GM19238 (cell line): ENCODE data around the gene SPECC1.
"Not testable (repeated sequence)": the region's sequence is repeated elsewhere in the genome, so short reads cannot be mapped to it uniquely, and the experiment has no call there.

ENCODE experiments used
- DNase-seq: peaks from one replicate; pipeline ENCODE4 v3.0.0; 2011; ENCODE audit warnings: low spot score; ENCODE audit not compliant: insufficient read length

Gene SPECC1

GRCh38 chr17:20172376-20172775 lies 163.2 kb downstream of the SPECC1 start:
- no peak for DNase-seq

- no peak for DNase-seq
Measured at GRCh38 chr17:20173091-20173490, 163.9 kb downstream of the SPECC1 start.

- no peak for DNase-seq
Measured at GRCh38 chr17:20174588-20175265, 165.6 kb downstream of the SPECC1 start.

GRCh38 chr17:20179041-20179440 lies 169.9 kb downstream of the SPECC1 start:
- DNase-seq = no peak

GRCh38 chr17:20180661-20181060 lies 171.5 kb downstream of the SPECC1 start:
- DNase-seq = no peak

GRCh38 chr17:20184181-20184580 lies 175.0 kb downstream of the SPECC1 start:
- DNase-seq = no peak

GRCh38 chr17:20184977-20185619 lies 175.9 kb downstream of the SPECC1 start:
- no peak for DNase-seq

- DNase-seq = no peak
Measured at GRCh38 chr17:20187049-20187448, 177.9 kb downstream of the SPECC1 start.

GRCh38 chr17:20189302-20189701 lies 180.1 kb downstream of the SPECC1 start:
- DNase-seq = no peak

GRCh38 chr17:20189979-20190378 lies 180.8 kb downstream of the SPECC1 start:
- no peak for DNase-seq

- DNase-seq = no peak
Measured at GRCh38 chr17:20190605-20191004, 181.4 kb downstream of the SPECC1 start.

GRCh38 chr17:20191056-20191455 lies 181.9 kb downstream of the SPECC1 start:
- DNase-seq = no peak

GRCh38 chr17:20196286-20196685 lies 187.1 kb downstream of the SPECC1 start:
- not testable (repeated sequence) for DNase-seq

GRCh38 chr17:20197272-20197926 lies 188.2 kb downstream of the SPECC1 start:
- no peak for DNase-seq

- DNase-seq = no peak
Measured at GRCh38 chr17:20200016-20200795, 191.0 kb downstream of the SPECC1 start.

GRCh38 chr17:20200865-20201458 lies 191.8 kb downstream of the SPECC1 start:
- no peak for DNase-seq

GRCh38 chr17:20202141-20202621 lies 193.0 kb downstream of the SPECC1 start:
- DNase-seq = no peak

GRCh38 chr17:20203018-20203417 lies 193.9 kb downstream of the SPECC1 start:
- no peak for DNase-seq

GRCh38 chr17:20203761-20204263 lies 194.7 kb downstream of the SPECC1 start:
- DNase-seq = no peak

- DNase-seq = no peak
Measured at GRCh38 chr17:20205609-20206008, 196.4 kb downstream of the SPECC1 start.

GRCh38 chr17:20206068-20206467 lies 196.9 kb downstream of the SPECC1 start:
- no peak for DNase-seq
